Ammon's horn (tissue), 1 donor: Measurements from ENCODE around the gene SLC27A1.
"Not testable (repeated sequence)": the region's sequence is repeated elsewhere in the genome, so short reads cannot be mapped to it uniquely, and the experiment has no call there.

ENCODE experiments used
- DNase-seq: peaks from one replicate; pipeline ENCODE4 v3.0.0-alpha.2; 2016; ENCODE audit warnings: low spot score

Gene SLC27A1

DNA sequence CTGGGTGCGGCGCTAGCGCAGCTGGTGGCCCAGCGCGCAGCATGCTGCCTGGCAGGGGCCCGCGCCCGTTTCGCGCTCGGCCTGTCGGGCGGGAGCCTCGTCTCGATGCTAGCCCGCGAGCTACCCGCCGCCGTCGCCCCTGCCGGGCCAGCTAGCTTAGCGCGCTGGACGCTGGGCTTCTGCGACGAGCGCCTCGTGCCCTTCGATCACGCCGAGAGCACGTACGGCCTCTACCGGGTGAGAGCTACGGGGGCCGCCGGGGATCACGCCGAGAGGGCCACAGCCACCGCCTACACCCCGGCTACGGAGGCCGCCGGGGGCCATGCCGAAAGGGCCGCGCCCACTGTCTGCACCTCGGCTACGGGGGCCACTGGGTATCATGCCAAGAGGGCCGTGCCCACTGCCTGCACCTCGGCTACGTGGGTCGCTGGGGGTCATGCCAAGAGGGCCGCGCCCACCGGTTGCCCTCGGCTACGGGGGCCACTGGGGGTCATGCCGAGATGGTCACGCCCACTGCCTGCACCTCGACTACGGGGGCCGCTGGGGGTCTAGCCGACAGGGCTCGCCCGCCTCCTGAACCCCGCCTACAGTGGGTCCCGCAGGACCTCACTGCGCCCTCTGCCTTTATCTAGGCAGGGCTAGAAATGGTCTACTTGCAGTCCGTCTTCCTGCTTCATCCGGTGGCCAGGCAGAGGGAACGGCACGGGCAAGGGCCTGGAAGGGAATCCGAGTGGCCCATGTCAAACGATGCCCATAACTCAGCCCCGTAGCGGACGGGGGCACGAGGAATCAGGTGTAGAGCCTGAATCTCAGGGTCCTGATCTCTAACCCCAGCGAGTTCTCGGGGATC is 41.6 kb downstream of the SLC27A1 start:
- DNase-seq, result peak; percentile 85

- DNase-seq, result no peak
These were observed 42.2 kb downstream of the SLC27A1 start for GRCh38 chr19:17512574-17512939.

GRCh38 chr19:17515408-17516149 is 45.3 kb downstream of the SLC27A1 start:
- DNase-seq, result no peak

- no peak for DNase-seq
These were observed 47.6 kb downstream of the SLC27A1 start for GRCh38 chr19:17517898-17518297.

- DNase-seq, result not testable (repeated sequence)
These were observed 48.3 kb downstream of the SLC27A1 start for GRCh38 chr19:17518654-17519053.

DNA sequence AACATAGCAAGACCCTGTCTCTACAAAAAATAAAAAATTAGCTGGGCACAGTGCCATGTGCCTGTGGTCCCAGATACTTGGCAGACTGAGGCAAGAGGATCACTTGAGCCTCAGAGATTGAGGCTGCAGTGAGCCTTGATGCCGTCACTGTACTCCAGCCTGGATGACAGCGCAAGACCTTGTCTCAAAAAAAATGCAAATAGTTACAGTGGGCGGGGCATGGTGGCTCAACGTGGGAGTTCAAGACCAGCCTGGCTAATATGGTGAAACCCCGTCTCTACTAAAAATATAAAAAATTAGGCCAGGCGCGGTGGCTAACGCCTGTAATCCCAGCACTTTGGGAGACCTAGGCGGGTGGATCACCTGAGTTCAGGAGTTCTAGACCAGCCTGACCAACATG is 49.6 kb downstream of the SLC27A1 start:
- DNase-seq, result no peak

GRCh38 chr19:17520865-17521264 is 50.5 kb downstream of the SLC27A1 start:
- DNase-seq, result no peak

GRCh38 chr19:17522988-17523872 is 52.9 kb downstream of the SLC27A1 start:
- peak; percentile 75 for DNase-seq

GRCh38 chr19:17524651-17525050 is 54.3 kb downstream of the SLC27A1 start:
- no peak for DNase-seq

- DNase-seq, result no peak
These were observed 54.8 kb downstream of the SLC27A1 start for GRCh38 chr19:17525141-17525540.

GRCh38 chr19:17526922-17527321 is 56.6 kb downstream of the SLC27A1 start:
- DNase-seq, result no peak

GRCh38 chr19:17527326-17527725 is 57.0 kb downstream of the SLC27A1 start:
- no peak for DNase-seq

GRCh38 chr19:17528610-17529009 is 58.3 kb downstream of the SLC27A1 start:
- no peak for DNase-seq

- DNase-seq, result no peak
These were observed 59.2 kb downstream of the SLC27A1 start for GRCh38 chr19:17529239-17530158.

DNA sequence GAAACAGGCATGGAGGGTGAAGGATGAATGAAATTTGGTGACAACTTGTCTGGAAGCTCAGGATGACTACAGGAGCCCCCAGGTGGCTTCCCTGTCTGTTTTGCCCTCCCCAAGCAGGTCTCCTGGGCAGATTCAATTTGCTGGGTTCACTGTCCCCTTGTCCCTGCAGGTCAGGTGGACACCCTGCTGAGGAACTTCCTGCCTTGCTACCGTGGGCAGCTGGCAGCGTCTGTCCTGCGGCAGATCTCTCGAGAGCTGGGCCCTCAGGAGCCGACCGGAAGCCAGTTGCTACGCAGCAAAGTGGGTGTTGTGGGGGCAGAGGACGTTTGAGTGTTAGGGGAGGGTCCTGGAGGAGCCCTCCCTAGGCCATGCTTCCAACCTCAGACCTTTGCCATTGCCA is 60.3 kb downstream of the SLC27A1 start:
- no peak for DNase-seq

DNA sequence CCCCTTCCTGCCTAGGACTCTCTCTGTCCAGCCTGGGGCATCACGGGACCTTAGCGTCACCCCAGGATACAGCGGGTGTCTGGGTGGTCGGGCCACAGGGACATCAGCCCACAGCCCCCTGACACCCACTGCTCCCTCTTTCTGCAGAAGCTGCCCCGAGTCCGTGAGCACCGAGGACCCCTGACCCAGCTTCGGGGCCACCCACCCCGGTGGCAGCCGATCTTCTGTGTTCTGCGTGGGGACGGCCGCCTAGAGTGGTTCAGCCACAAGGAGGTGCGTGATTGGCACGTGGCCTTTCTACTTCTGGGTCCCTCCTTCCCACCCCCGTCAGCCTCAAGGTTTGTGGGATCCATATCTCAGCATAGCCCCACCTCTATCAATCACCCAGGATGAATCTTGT is 61.8 kb downstream of the SLC27A1 start:
- DNase-seq, result no peak

- no peak for DNase-seq
These were observed 62.2 kb downstream of the SLC27A1 start for GRCh38 chr19:17532557-17532956.

DNA sequence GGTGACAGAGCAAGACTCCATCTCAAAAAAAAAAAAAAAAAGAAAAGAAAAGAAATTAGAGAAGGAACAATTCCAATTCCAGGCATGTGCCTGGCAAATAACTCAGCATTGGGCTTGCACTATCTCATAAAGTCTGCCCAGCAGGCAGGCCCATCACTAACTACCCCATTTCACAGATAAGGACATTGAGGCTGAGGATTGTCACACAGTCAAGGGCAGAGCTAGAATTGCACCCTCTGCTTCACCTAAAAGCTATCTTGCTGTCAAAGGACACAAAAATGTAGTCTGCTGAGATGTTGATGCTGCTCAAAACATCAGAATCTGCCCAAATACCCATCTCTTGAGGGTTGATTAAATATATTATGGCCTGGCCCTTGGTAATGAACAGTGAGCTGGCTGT is 64.4 kb downstream of the SLC27A1 start:
- DNase-seq, result no peak

GRCh38 chr19:17536955-17537354 is 66.6 kb downstream of the SLC27A1 start:
- no peak for DNase-seq

DNA sequence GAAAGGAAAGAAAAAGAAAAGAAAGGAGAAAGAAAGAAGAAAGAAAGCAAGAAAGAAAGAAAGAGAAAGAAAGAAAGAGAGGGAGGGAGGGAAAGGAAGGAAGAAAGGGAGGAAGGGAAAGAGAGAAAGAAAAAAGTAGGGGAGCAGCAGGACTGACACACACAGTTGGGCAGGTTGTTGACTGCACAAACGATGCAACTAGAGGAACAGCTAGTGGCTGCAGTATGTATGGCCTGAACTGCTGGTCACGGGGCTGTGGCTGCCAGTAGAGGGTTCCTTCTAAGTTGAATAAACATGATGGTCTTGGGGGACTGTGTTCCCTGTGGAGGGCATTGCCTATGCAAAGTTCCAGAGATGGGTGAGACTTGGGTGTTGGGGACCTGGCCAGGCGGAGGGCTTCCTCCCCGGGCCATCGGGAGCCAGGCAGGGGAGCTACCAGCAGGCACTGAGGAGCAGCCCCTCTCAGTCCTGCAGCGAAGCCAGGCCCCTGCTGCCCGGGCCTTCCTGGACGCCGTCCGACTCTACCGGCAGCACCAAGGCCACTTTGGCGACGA is 68.4 kb downstream of the SLC27A1 start:
- DNase-seq, result no peak
